HG03432 (cell line): ENCODE results near the gene AAGAB.

Experiments used
- ATAC-seq: cut with Tn5 transposase; IDR thresholded peaks from one replicate; pipeline ENCODE4 v1.9.1; 2021; ENCODE audit warnings: mild to moderate bottlenecking, moderate library complexity; ENCODE audit not compliant: unreplicated experiment

AAGAB gene

GRCh38 chr15:67190326-67190725 lies 64.1 kb downstream of the AAGAB start:
- no peak for ATAC-seq

DNA sequence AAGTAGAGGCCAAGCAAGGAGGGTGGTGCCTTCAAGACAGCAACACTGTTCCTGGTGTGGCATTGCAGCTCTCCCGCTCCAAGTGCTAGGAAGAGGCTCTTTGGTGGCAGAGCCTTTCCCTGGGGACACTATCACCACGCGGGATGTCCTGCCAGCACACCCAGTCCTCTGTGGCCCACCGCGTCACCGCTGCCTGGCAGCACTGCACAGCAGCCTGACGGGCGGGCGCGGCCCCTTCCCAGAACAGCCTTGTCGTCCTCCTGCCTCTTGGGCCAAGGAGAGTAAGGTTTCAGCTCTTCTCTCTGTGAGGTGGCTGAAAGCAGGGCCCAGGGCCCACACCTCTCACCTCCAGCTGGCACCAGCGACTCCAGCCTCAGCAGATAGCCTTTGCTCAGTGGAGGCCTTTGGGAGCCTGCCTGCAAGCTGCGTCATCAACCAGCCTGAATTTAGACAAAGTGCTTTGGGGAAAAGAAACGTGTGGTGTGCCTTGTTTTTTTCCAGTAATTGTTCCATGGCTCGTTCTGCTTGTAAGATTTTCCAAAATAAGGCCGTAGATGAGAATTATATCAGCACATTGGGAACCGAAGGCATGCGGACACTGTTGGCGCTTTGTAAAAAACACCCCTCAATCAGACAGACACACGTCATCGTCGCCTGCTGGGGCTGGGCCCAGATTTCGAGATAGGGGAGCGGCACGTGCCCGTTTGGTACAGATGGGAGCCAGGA lies 65.0 kb downstream of the AAGAB start:
- no peak for ATAC-seq

DNA sequence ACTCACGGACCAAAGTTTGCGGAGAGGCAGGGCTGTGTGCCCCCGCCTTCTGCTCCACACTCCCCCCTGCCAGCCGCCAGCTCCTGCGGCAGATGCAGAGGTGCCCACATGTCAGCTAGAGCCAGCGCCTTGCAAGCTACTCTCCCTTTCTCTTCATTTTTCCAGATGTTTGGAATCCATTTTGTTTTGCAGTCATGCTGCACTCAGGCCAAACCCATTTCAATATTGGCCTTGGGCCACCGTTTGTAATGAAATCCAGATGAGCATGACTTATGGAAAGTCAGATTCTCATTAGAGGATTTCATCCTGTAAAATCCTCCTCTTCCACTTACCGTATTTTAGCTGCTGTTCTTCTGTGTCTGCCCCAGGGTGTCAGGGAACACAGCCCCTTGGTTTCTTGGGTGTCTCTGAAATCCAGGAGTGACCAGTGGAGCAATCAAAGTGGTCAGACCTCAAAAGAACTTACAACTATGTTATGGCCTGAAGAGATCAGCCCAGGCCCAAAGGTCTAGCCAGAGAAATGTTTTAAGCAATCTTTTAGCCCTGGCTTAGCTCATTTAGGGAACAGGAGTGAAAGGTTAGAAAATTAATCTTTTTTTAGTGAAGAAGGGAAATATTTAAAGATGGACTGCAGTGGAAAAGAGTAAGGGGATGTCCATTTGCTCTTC lies 65.8 kb downstream of the AAGAB start:
- ATAC-seq, result no peak

GRCh38 chr15:67187351-67187854 lies 67.1 kb downstream of the AAGAB start:
- ATAC-seq, result no peak

DNA sequence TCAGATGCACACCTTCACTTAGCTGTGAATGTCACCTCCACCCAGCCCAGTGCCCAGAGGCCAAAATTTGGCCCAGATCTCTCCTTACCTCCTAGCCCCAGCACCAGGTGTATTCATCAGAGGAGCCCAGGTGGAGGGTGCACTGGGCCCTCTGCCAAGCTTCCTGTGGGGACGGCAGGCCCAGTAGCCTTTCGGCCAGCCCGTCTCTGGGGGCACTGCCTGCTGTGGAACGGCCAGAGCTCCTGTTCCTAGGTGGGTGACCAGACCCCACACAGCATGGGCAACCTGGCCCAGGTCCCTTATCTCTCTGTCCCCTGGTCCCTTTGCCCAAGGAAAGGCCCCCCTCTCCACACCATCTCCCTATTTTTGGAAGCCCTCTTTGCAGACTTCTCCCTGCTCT lies 67.8 kb downstream of the AAGAB start:
- ATAC-seq, result no peak

DNA sequence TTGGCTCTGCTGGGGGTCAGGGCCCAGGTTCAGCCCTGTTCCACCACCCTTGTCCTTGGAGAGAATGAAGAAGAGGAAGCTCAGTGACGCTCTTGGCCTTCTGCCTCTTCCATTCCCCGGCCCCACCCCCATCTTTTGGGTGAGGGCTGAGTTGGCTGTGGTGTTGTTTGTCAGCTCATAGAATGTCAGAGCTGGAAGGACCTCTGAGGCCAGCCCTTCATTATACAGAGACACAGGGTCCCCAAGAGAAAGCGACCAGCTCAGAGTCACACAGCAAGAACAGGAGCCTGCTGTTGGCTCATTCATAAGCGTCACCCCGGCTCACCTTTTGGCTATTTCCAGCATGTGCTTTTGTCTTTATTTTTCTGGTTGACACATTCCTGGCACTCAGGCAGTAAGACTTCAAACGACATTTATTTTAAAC lies 68.2 kb downstream of the AAGAB start:
- no peak for ATAC-seq

- ATAC-seq, result no peak
Observed at GRCh38 chr15:67185621-67186225, 68.7 kb downstream of the AAGAB start.

- no peak for ATAC-seq
Observed at GRCh38 chr15:67185051-67185450, 69.4 kb downstream of the AAGAB start.

GRCh38 chr15:67184208-67184925 lies 70.1 kb downstream of the AAGAB start:
- ATAC-seq, result no peak

DNA sequence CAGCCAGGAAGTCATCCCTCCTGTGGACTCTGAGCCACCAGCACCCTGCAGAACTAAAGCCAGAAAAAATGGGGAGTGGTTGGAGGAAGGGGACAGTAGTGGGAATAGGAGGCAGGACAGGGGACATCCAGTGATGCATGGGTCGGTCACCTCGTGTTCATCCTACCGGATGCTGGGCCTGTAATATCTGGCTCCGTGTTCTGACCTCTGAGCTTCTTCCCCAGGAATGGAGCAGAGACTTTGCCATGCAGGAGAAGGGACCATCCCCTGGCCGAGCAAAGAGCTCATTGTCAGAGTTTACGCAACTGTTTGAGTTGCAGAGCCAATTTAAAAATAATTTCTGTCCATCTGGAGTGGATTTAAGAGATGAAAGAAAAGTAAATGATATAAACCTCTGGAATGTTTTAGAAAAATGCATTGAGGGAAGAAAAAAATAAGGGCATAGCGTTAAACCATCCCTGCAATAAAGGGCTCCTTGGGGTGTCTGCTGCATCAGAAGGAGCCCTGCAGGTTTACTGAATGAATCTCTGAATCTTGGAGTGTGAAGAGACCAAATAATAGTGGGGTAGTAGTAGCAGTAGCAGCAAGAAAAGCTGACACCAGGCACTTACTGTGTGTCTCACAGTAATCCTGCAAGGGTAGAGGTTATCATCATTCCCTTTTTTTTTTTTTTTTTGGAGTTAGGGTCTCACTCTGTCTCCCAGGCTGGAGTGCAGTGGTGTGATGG lies 70.9 kb downstream of the AAGAB start:
- no peak for ATAC-seq

GRCh38 chr15:67181221-67181639 lies 73.2 kb downstream of the AAGAB start:
- no peak for ATAC-seq

GRCh38 chr15:67180514-67181191 lies 73.8 kb downstream of the AAGAB start:
- no peak for ATAC-seq

GRCh38 chr15:67180035-67180434 lies 74.4 kb downstream of the AAGAB start:
- no peak for ATAC-seq

- ATAC-seq, result no peak
Observed at GRCh38 chr15:67179411-67179995, 75.0 kb downstream of the AAGAB start.

DNA sequence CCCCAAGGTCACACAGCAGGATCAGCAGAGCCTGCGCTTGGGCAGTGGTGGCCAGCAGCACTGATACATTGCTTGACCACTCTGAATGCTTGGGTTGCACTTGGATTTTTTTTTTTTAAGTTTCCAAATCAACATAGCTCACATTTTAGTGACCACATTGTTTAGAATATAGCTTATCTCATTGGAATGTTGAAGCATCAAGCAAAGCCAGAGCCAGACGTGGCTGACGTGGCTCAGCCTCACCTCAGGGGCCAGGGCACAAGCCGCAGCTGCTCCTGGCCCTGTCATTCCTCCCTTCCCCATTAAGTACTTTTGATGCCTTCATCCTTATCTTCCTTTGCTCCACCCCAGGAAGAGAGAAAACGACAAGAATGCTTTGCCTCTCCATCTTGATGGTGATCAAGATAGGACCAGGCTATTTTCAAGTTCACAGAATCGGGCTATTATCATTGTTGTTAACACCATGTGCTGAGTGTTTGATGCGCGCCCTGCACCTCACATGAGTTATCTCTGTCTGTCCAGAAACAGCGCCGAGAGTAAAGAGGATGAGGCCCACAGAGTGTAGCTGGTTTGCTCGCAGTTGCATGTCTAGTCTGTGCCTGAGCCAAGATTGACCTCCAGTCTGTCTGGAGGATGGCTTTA lies 75.8 kb downstream of the AAGAB start:
- ATAC-seq, result no peak

DNA sequence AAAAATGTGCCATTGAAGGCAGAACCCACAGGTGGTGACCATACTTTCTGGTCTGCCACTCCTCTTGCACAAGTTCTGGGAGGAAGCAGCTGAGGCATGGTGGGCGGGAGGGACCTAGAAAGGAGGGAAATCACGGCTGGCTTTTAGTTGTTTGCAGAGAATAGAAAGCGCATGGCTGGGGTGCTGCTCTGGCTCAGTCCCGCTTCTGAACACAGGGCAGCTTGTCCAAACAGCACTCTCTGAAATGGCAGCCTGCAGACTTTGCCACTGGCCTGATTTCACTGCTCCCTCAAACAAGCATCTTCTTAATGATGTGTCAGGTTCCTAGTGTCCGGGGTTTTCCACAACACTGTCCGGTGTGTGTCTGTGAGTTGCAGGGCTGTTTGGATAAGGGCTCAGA lies 76.7 kb downstream of the AAGAB start:
- no peak for ATAC-seq

DNA sequence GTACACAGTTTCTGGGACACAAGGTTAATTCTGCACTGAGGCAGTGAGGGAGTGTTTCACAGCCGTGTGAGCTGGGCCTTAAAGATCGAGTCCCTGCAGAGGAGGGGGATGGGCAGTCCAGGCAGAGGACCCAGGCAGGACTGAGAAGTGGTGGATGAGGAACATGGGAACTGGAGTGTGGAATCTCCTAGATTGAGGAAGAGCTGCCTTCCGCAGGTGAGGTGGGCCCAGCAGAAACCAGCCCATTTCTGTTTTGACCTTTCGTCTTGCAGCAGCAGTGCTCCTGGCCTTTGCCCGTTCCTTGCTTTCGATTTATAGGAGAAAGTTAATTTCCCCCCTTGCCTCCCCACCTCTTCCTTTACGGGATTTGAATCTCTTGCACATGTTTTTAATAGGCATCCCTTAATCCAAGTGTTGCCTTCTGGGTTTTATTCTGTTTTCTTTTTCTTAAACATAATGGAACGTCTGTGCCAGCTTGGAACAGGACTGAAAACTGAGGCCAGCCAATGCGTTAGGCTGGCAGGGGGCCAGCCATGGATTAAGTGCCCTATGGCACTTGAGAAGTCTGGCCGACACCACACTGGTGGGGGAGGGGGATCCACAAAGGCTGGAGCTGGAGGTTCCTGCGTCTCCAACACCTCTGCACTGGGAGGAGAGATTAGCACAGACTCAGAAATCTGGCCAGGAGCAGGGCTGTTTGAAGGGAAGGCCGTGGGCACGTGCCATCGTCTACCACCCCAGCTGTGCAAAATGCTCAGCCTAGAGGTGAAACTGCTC lies 78.1 kb downstream of the AAGAB start:
- no peak for ATAC-seq

- no peak for ATAC-seq
Observed at GRCh38 chr15:67175643-67176071, 78.8 kb downstream of the AAGAB start.
